Stimulated activated CD4-positive, alpha-beta T cell treated with anti-CD3 and anti-CD28 coated beads, Interleukin-1b, Interleukin-23, amount 100 ng/mL, for 1 hour (primary cell): Measurements from ENCODE around the gene YIPF1.
A peak's percentile ranks its signal among the peaks of the same experiment; 100 is the strongest.
"Not testable (repeated sequence)": the region's sequence is repeated elsewhere in the genome, so short reads cannot be mapped to it uniquely, and the experiment has no call there.

Source experiments
- DNase-seq, 2 donors: peaks; one replicate each; pipeline ENCODE4 v3.0.0-alpha.2; 2020; ENCODE audit warnings: low read depth in 2 of 2

Gene YIPF1

DNA sequence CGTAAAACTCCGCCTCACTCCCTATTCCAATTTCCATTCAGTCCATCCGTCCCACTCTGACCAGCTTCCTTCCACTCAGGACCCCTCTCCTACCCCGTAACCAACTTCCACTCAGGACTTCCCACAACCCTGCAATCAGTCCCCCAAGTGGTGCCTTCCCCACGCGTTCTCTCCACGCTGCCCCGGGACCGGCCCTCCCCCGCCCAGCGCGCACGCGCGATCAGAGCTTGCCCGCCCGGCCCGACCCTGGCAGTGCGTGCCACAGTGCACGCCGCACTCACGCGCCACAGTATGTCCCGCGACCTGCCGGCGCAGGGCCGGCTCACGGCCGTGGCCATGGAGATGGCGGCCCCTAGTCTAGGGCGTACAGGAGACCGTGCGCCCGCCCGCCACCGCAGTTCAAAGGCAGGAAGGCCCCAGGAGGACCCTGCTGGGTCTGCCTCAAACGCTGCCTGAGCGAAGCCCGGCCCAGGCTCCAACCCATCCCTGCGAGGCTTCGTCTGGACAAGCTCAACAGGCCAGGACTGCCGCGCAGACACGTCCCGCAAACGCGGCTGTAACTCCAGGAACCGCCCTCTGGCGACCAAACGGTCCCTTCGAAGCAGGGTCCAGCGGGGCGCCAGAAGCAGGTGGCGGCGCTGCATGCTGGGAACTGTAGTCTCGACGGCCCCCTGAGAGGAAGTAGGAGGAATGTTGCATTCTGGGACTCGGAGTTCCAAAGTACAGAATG, 51.5 kb downstream of the YIPF1 start, which contains the start of gene NDC1:
Gene NDC1, minus strand, starts transcription at position 373 of the 730 bp plus-strand sequence. Its CDS starts 35 bp downstream, at position 338.
- peak; percentile 62 to 68 for DNase-seq

DNA sequence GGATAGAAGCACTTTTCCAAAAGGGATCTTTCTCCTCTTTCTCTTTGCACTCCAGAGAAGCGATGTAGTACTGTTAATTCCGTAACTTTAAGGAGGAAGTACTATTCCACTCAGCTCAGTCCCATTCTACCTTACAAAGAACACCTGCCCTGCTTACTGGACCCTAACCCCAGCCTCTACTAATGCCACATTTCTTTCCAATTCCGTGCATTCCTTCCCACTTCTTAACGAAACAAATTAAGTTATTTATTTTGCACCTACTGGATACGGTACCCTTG, 52.0 kb downstream of the YIPF1 start:
- DNase-seq, result no peak

DNA sequence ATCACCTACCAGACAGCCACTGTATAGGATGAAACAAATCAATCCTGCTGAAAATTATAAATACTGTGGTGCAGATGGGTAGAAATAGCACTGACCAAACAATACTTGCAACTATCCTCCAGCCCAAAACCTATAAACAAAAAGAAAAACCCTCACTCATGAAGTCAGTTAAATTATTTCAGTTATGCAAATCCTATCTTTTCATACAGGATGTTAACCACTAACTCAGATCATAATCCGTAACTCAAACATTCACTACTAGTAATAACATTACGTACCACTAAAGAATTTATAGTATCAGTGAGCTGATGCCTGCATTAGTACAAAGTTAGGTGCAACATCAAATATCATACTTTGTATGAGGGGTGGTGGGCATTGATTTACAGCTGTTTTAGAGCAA, 54.1 kb downstream of the YIPF1 start:
- DNase-seq, result no peak

DNA sequence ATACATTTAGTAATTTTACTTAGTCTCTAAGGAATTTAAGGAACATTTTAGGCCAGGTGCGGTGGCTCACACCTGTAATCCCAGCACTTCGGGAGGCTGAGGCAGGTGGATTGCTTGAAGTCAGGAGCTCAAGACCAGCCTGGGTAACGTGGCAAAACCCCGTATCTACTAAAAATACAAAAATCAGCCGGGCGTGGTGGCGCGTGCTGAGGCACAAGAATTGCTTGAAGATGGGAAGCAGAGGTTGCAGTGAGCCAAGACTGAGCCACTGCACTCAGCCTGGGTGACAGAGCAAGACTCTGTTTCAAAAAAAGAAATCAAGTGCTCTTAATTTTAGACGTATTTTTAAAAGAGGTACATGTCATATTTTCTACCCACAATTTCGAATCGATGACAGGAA, 54.8 kb downstream of the YIPF1 start:
- no peak for DNase-seq

DNA sequence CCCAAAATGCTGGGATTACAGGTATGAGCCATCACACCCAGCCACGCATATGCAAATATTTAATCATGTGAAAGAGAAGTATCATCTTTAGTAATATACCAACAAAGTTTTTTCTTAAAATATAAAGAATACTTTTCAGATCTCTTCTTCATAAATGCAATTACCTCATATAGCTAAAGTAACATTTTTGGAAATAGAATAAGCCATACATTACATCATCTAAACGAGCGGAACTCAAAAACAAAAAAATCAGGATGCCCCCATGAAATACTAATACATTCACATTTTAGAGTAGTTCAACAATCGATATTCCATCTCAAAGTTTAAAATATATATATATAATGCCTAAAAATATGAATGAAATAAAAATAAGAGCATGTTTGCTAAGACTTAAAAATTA, 56.2 kb downstream of the YIPF1 start:
- DNase-seq, result no peak

DNA sequence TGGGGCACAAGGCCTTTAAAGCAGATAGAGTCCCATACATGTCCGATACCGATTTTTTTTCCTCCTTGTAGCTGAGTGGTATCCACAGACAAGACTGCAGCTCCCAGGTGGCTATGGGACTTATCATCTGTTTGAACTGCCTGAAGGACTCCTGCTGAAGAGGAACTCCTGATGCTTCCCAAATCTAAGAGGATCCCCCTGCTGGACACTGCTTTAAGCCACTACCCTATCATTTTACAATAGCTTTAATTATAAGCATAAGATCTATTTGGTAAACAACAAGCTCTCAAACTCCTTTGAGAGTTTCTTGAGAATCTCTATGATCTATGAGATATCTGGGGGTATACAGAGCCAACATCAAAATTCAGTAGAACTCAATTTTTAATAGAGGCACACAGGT, 63.2 kb downstream of the YIPF1 start:
- DNase-seq, result no peak

DNA sequence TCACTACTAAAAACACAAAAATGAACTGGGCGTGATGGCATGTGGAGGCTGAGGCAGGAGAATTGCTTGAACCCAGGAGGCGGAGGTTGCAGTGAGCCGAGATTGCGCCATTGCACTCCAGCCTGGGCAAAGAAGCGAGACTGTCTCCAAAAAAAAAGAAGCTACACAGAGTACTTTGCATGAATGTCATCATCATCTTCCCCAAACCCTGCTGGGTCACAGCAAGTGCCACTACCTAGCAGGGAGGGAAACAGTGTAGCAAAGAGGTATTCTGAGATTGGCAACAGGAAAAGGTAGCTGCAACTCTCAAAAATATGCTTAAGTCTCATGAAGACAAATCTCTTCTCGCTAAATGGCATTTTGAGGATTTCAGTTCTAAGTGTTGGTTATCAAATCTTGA, 64.3 kb downstream of the YIPF1 start:
- no peak for DNase-seq

DNA sequence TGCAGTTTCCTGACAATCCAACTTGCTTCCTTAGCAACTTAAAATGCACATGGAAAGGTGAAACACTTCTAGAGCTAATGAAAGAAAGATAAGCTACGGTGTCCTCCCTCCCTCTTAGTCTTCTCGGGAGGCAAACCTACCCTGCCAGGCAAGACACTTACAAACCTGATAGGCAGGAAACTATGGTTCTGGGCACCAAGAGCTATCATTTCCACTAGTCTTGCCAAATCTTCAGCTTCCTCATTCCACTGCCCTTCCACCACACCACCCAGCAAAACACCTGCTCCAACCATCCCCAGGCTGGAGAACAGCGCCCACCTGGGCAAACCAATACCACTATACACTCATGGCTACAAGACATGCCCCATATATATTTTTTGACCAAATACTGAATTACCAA, 66.7 kb downstream of the YIPF1 start:
- no peak for DNase-seq

DNA sequence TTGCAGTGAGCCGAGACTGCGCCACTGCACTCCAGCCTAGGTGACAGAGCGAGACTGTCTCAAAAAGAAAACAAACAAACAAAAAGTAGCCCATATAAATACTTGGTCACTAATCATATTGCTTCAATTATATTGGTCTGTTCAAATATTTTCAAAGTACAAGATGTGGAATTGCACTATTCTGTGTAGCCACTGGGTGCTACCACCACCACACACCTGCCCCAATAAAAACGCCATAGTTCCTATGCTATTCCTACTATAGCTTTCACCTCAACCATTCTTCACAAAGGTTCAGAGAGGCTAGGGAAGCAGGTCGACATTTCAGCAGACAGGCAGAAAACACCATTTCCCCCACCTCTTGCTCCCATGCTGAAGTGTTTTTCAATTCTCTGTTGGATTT, 68.2 kb downstream of the YIPF1 start:
- no peak for DNase-seq

DNA sequence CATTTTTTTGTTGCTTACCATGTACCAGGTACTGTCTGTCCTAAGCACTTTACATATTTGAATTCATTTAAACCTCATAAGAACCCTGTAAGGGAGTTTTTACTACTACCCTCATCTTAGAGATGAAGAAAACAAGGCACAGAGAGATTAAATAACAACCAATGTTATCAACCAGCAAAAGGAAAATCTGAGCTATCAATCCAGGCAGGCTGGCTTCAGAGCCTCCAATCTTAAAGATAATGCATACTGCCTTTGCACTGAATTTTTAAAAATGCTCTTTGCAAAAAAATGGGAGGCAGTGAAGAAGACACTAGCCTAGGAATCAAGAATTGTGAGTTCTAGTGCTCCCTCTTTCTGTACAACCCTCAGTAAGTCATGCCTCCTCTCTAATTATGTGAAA, 70.2 kb downstream of the YIPF1 start:
- no peak for DNase-seq

DNA sequence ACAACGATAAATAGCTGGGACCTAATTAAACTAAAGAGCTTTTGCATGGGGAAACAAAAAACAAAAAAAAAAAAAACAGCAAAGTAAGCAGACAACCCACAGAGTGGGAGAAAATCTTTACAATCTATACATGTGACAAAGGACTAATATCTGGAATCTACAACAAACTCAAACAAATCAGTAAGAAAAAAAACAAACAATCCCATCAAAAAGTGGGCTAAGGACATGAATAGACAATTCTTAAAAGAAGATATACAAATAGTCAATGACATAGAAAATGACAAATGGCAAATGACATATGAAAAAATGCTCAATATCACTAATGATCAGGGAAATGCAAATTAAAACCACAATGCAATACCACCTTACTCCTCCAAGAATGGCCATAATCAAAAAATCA, 73.0 kb downstream of the YIPF1 start:
- DNase-seq, result not testable (repeated sequence)

DNA sequence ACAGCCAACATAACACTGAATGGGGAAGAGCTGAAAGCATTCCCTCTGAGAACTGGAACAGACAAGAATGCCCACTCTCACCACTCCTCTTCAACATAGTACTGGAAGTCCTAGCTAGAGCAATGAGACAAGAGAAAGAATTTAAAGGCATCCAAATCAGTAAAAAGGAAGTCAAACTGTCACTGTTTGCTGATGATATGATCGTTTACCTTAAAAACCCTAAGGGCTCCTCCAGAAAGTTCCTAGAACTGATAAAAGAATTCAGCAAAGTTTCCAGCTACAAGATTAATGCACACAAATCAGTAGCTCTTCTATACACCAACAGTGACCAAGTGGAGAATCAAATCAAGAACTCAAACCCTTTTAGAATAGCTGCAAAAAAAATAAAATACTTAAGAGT, 74.1 kb downstream of the YIPF1 start:
- DNase-seq, result not testable (repeated sequence)

- no peak for DNase-seq
Measured at GRCh38 chr1:53811414-53811851, 78.2 kb downstream of the YIPF1 start.

DNA sequence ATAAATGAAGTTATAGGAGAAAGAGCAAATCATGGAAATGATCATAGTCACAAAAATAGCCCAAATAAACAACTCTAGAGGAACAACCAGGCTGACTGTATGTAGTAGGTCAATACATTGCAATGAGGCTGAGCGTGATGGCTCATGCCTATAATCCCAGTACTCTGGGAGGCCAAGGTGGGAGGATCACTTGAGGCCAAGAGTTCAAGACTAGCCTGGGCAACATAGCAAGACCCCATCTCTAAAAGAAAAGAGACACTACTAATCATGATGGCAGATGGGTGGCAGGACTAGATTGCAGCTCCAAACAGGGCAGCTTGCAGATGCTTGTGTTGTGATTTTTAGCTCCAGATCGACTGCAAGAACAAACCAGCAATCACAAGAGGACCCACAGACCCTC, 79.1 kb downstream of the YIPF1 start:
- DNase-seq, result no peak

GRCh38 chr1:53810007-53810406, 79.6 kb downstream of the YIPF1 start:
- DNase-seq, result no peak

DNA sequence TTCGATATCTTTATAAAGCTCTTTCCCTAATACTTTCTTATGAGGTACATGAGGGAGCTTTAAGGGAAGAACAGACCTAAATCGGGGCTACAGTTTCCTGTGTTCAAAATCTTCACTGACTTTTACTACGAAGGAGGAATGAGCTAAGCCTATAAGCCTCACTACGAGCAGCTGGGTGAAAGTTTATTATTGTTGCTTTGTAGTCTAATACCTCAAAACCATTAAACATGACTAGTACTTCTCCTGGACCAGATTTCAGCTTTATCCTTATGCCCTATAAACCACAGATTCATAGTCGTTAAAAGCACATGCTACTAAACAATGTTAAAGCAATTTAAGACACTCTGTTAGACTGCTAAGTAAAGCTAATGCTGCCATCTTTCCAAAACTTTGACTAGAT, 81.7 kb downstream of the YIPF1 start:
- no peak for DNase-seq

DNA sequence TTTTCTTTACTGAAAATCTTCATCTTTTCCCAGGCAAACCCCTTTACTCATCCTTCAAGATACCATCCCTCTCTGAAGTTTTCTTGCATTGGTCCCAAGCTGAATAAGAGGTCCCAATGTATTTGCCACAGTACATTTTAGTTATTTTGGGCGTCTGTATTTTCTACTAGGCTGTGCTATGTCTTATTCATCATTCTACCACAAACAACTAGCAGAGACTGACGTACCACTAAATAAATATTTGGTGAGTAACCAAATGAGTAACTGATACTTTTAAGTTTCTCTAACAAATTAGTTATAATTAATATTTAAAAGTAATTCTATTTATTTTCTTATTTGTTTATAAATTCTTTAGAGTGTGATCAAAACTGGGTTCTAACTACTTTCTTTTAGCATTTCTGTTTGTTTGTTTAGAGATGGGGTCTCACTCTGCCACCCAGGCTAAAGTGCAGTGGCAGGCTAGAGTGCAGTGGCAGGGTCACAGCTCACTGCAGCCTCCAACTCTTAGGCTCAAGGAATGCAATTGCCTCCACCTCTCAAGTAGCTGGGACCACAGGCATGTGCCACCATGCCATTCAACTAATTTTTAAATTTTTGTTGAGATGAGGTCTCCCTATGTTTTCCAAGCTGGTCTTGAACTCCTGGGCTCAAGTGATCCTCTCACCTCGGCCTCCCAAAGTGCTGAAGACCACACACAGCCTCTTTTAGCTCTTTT, 84.6 kb downstream of the YIPF1 start:
- DNase-seq, result no peak

DNA sequence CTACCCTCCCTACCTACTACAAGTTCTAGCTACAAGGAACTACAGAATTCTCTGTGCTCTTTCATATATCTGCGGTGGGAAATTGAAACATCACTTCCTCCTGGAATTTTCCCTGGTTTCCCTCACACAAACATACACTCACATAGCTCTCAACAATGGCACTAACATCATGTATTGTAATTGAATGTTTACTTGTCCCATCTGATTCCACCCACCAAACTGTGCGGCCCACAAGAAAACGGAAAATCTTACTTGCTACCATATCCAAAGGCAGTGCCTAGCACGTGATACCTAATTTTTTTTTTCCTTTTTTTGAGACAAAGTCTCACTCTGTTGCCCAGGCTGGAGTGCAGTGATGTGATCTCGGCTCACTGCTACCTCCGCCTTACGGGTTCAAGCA, 85.4 kb downstream of the YIPF1 start:
- no peak for DNase-seq
